ENCODE data around the gene RPL41. TPM values are rescaled to one million over a fixed set of nuclear protein-coding genes. Genes with fewer than 3 reads are reported as not detected.

RPL41 gene
- total and polyA plus RNA-seq, 9 of the 15 experiments (the other 6 are each of a cell fraction or from before 2014, with no cell fraction given) = 3,403 to 11,276 (median 5,604) TPM

GRCh38 chr12:56151672-56152131, 35.3 kb downstream of the RPL41 start (continued):
- 0 out of 2 replicates have a peak, but pooled peaks have one; percentile 34 for TF ChIP-seq ATF6 (CRISPR knock-in tag; IDR thresholded peaks at IDR 0.05)
- no peak for TF ChIP-seq MEIS2 (IDR thresholded peaks at IDR 0.05; ENCODE audit: partially characterized antibody)
- TF ChIP-seq ZNF165 (CRISPR knock-in tag; IDR thresholded peaks at IDR 0.05; ENCODE audit: borderline replicate concordance) = no peak
- TF ChIP-seq ZNF197 (CRISPR knock-in tag; IDR thresholded peaks at IDR 0.05; ENCODE audit: low read depth) = 0 out of 2 replicates have a peak, but pooled peaks have one; percentile 6
- no peak for TF ChIP-seq BRF1 (IDR thresholded peaks at IDR 0.05; ENCODE audit: borderline replicate concordance, extremely low read depth, insufficient read length)
- TF ChIP-seq AFF1 (IDR thresholded peaks at IDR 0.05; ENCODE audit: low read depth in 1 of 2, partially characterized antibody in 2 of 2) = no peak
- TF ChIP-seq MXI1 (IDR thresholded peaks at IDR 0.05; ENCODE audit: low read depth, low read length) = no peak
- 0 out of 2 replicates have a peak, but pooled peaks have one; percentile 13 for TF ChIP-seq NFIC (IDR thresholded peaks at IDR 0.05)
- TF ChIP-seq HIVEP1 (CRISPR knock-in tag; IDR thresholded peaks at IDR 0.05) = no peak
- TF ChIP-seq ZNF316 (IDR thresholded peaks at IDR 0.05) = no peak
- TF ChIP-seq ERF (CRISPR knock-in tag; IDR thresholded peaks at IDR 0.05) = no peak
- TF ChIP-seq FOXA1 (IDR thresholded peaks at IDR 0.05; ENCODE audit: borderline replicate concordance) = no peak
- no peak for TF ChIP-seq ZBTB49 (CRISPR knock-in tag; IDR thresholded peaks at IDR 0.05; ENCODE audit: borderline replicate concordance)
- TF ChIP-seq YY1 (IDR thresholded peaks at IDR 0.05; ENCODE audit: borderline replicate concordance in 1 of 3, control insufficient read depth in 1 of 3, extremely low read depth in 1 of 3, insufficient read depth in 3 of 3, insufficient read length in 1 of 3, insufficient replicate concordance in 2 of 3, low read depth in 1 of 3, low read length in 2 of 3) = peak in 1 of 3 experiments; percentile 47
- no peak for TF ChIP-seq DIDO1 (tag; IDR thresholded peaks at IDR 0.05; ENCODE audit: low read depth)
- TF ChIP-seq ZNF239 (CRISPR knock-in tag; IDR thresholded peaks at IDR 0.05) = no peak
- TF ChIP-seq RAD21 (CRISPR knock-in tag; conservative IDR thresholded peaks at IDR 0.05 in 1 of 2, IDR thresholded peaks at IDR 0.05 in 1 of 2) = 0 out of 4 replicates have a peak, but pooled peaks of 1 of the 2 experiments have one; percentile 8
- no peak for TF ChIP-seq FOSL1 (tag; conservative IDR thresholded peaks at IDR 0.05)
- TF ChIP-seq DDX20 (tag; IDR thresholded peaks at IDR 0.05; ENCODE audit: low read depth) = no peak
- TF ChIP-seq SLC30A9 (CRISPR knock-in tag; IDR thresholded peaks at IDR 0.05) = no peak

Data from K562 (cell line).